SW 1271 (cell line): ENCODE data around the gene WDR49.

Experiments
- DNase-seq, 2 experiments: peaks; one replicate each; lab custom pipeline; 2025; lab: John Stamatoyannopoulos, UW

Gene WDR49

GRCh38 chr3:167487556-167487955 lies 166.2 kb downstream of the WDR49 start:
- DNase-seq: no peak

GRCh38 chr3:167484551-167484950 lies 169.2 kb downstream of the WDR49 start:
- no peak for DNase-seq

- no peak for DNase-seq
Observed at GRCh38 chr3:167483708-167484475, 169.8 kb downstream of the WDR49 start.

GRCh38 chr3:167481164-167481563 lies 172.6 kb downstream of the WDR49 start:
- DNase-seq: no peak

GRCh38 chr3:167480748-167481147 lies 173.0 kb downstream of the WDR49 start:
- no peak for DNase-seq

GRCh38 chr3:167473863-167474262 lies 179.9 kb downstream of the WDR49 start, which contains the start of gene SERPINI2:
Gene SERPINI2, minus strand, starts transcription at chr3:167474042. Its CDS starts 2,208 bp downstream, at chr3:167471834.
- DNase-seq: no peak

- no peak for DNase-seq
Observed at GRCh38 chr3:167469381-167469780, 184.4 kb downstream of the WDR49 start.

GRCh38 chr3:167467848-167468611 lies 185.7 kb downstream of the WDR49 start:
- no peak for DNase-seq

- no peak for DNase-seq
Observed at GRCh38 chr3:167466966-167467365, 186.8 kb downstream of the WDR49 start.

GRCh38 chr3:167456157-167456799 lies 197.5 kb downstream of the WDR49 start:
- DNase-seq: no peak

GRCh38 chr3:167453815-167454214 lies 199.9 kb downstream of the WDR49 start:
- DNase-seq: no peak

- no peak for DNase-seq
Observed at GRCh38 chr3:167451282-167451681, 202.5 kb downstream of the WDR49 start.

GRCh38 chr3:167450675-167451074 lies 203.1 kb downstream of the WDR49 start:
- no peak for DNase-seq

- no peak for DNase-seq
Observed at GRCh38 chr3:167450195-167450594, 203.5 kb downstream of the WDR49 start.

GRCh38 chr3:167445491-167445890 lies 208.3 kb downstream of the WDR49 start:
- no peak for DNase-seq

- no peak for DNase-seq
Observed at GRCh38 chr3:167441256-167441655, 212.5 kb downstream of the WDR49 start.

- DNase-seq: no peak
Observed at GRCh38 chr3:167437428-167438139, 216.2 kb downstream of the WDR49 start.
